ENCODE measurements around the gene SOD3. TPM values are rescaled to one million over a fixed set of nuclear protein-coding genes. Genes with fewer than 3 reads are reported as not detected.

SOD3 gene
- total and polyA plus RNA-seq, 2 donors (not counting 1 experiment from before 2014, with no cell fraction given): 19.6 to 34.8 TPM

- TF ChIP-seq EZH2 (IDR thresholded peaks at IDR 0.05; ENCODE audit: low read length, missing control alignments): no peak
- TF ChIP-seq, protein P1, sequence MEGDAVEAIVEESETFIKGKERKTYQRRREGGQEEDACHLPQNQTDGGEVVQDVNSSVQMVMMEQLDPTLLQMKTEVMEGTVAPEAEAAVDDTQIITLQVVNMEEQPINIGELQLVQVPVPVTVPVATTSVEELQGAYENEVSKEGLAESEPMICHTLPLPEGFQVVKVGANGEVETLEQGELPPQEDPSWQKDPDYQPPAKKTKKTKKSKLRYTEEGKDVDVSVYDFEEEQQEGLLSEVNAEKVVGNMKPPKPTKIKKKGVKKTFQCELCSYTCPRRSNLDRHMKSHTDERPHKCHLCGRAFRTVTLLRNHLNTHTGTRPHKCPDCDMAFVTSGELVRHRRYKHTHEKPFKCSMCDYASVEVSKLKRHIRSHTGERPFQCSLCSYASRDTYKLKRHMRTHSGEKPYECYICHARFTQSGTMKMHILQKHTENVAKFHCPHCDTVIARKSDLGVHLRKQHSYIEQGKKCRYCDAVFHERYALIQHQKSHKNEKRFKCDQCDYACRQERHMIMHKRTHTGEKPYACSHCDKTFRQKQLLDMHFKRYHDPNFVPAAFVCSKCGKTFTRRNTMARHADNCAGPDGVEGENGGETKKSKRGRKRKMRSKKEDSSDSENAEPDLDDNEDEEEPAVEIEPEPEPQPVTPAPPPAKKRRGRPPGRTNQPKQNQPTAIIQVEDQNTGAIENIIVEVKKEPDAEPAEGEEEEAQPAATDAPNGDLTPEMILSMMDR (conservative IDR thresholded peaks at IDR 0.05 in 1 of 2, IDR thresholded peaks at IDR 0.05 in 1 of 2; ENCODE audit: low read depth in 1 of 2, low read length in 2 of 2): no peak
- H3K36me3 ChIP-seq (ENCODE audit: control insufficient read depth, insufficient read depth, low read length): no peaks in the 10 kb centered on the region
- H2AFZ ChIP-seq (ENCODE audit: low read length): no peak overlapping the region
- no peaks in the 10 kb centered on the region for H3K9me3 ChIP-seq (ENCODE audit: control insufficient read depth, insufficient read depth, low read depth, low read length)
- H3K9ac ChIP-seq (ENCODE audit: insufficient read depth, low read length): no peak overlapping the region
- no peak overlapping the region for H3K27ac ChIP-seq (ENCODE audit: insufficient read depth, low read length)
- H3K79me2 ChIP-seq (ENCODE audit: control insufficient read depth, insufficient read depth, low read length): no peaks in the 10 kb centered on the region
- no peak overlapping the region for H3K4me2 ChIP-seq (ENCODE audit: extremely low read depth, insufficient read depth, low read length)
- DNase-seq (ENCODE audit: low read depth in 2 of 2): no peak
- no peaks in the 10 kb centered on the region for H3K27me3 ChIP-seq (ENCODE audit: control insufficient read depth, insufficient read depth, low read length)
- H4K20me1 ChIP-seq (ENCODE audit: control insufficient read depth, extremely low read depth, insufficient read depth, low read length): no peaks in the 10 kb centered on the region
- H3K4me3 ChIP-seq (replicated peaks in 1 of 4; ENCODE audit: control extremely low read depth in 1 of 4, insufficient read depth in 1 of 4, low read depth in 3 of 4, low read length in 4 of 4): no peak overlapping the region
- peaks cover 15% of the 10 kb centered on the region for H3K4me1 ChIP-seq (ENCODE audit: control insufficient read depth, extremely low read depth, insufficient read depth, low read length)
Measured at GRCh38 chr4:24780936-24781495, 14.4 kb upstream of the SOD3 start.

GRCh38 chr4:24781999-24782745, 13.2 kb upstream of the SOD3 start:
- peak in 1 of 2 donors; percentile 21 for DNase-seq (ENCODE audit: low read depth in 2 of 2)
- no peak overlapping the region for H3K4me3 ChIP-seq (replicated peaks in 1 of 4; ENCODE audit: control extremely low read depth in 1 of 4, insufficient read depth in 1 of 4, low read depth in 3 of 4, low read length in 4 of 4)
- H3K9ac ChIP-seq (ENCODE audit: insufficient read depth, low read length): no peak overlapping the region
- H3K27me3 ChIP-seq (ENCODE audit: control insufficient read depth, insufficient read depth, low read length): no peaks in the 10 kb centered on the region
- no peak overlapping the region for H3K27ac ChIP-seq (ENCODE audit: insufficient read depth, low read length)
- no peak for TF ChIP-seq EZH2 (IDR thresholded peaks at IDR 0.05; ENCODE audit: low read length, missing control alignments)
- TF ChIP-seq, protein P1 (conservative IDR thresholded peaks at IDR 0.05 in 1 of 2, IDR thresholded peaks at IDR 0.05 in 1 of 2; ENCODE audit: low read depth in 1 of 2, low read length in 2 of 2): no peak
- no peaks in the 10 kb centered on the region for H3K36me3 ChIP-seq (ENCODE audit: control insufficient read depth, insufficient read depth, low read length)
- no peaks in the 10 kb centered on the region for H4K20me1 ChIP-seq (ENCODE audit: control insufficient read depth, extremely low read depth, insufficient read depth, low read length)
- no peak overlapping the region for H2AFZ ChIP-seq (ENCODE audit: low read length)
- H3K9me3 ChIP-seq (ENCODE audit: control insufficient read depth, insufficient read depth, low read depth, low read length): no peaks in the 10 kb centered on the region
- H3K4me2 ChIP-seq (ENCODE audit: extremely low read depth, insufficient read depth, low read length): no peak overlapping the region
- H3K4me1 ChIP-seq (ENCODE audit: control insufficient read depth, extremely low read depth, insufficient read depth, low read length): peaks cover 15% of the 10 kb centered on the region
- H3K79me2 ChIP-seq (ENCODE audit: control insufficient read depth, insufficient read depth, low read length): no peaks in the 10 kb centered on the region

- TF ChIP-seq, protein P1 (conservative IDR thresholded peaks at IDR 0.05 in 1 of 2, IDR thresholded peaks at IDR 0.05 in 1 of 2; ENCODE audit: low read depth in 1 of 2, low read length in 2 of 2): no peak
- no peak for TF ChIP-seq EZH2 (IDR thresholded peaks at IDR 0.05; ENCODE audit: low read length, missing control alignments)
- no peak for DNase-seq (ENCODE audit: low read depth in 2 of 2)
- no peaks in the 10 kb centered on the region for H3K36me3 ChIP-seq (ENCODE audit: control insufficient read depth, insufficient read depth, low read length)
- H3K27ac ChIP-seq (ENCODE audit: insufficient read depth, low read length): no peak overlapping the region
- no peak overlapping the region for H3K9ac ChIP-seq (ENCODE audit: insufficient read depth, low read length)
- no peaks in the 10 kb centered on the region for H4K20me1 ChIP-seq (ENCODE audit: control insufficient read depth, extremely low read depth, insufficient read depth, low read length)
- no peak overlapping the region for H3K4me3 ChIP-seq (replicated peaks in 1 of 4; ENCODE audit: control extremely low read depth in 1 of 4, insufficient read depth in 1 of 4, low read depth in 3 of 4, low read length in 4 of 4)
- H3K27me3 ChIP-seq (ENCODE audit: control insufficient read depth, insufficient read depth, low read length): no peaks in the 10 kb centered on the region
- no peaks in the 10 kb centered on the region for H3K79me2 ChIP-seq (ENCODE audit: control insufficient read depth, insufficient read depth, low read length)
- no peak overlapping the region for H2AFZ ChIP-seq (ENCODE audit: low read length)
- no peaks in the 10 kb centered on the region for H3K9me3 ChIP-seq (ENCODE audit: control insufficient read depth, insufficient read depth, low read depth, low read length)
- no peak overlapping the region for H3K4me2 ChIP-seq (ENCODE audit: extremely low read depth, insufficient read depth, low read length)
- H3K4me1 ChIP-seq (ENCODE audit: control insufficient read depth, extremely low read depth, insufficient read depth, low read length): peaks cover 5% of the 10 kb centered on the region
Measured at GRCh38 chr4:24783506-24783905, 11.9 kb upstream of the SOD3 start.
